ENCODE results near the gene DES.

DES gene

DNA sequence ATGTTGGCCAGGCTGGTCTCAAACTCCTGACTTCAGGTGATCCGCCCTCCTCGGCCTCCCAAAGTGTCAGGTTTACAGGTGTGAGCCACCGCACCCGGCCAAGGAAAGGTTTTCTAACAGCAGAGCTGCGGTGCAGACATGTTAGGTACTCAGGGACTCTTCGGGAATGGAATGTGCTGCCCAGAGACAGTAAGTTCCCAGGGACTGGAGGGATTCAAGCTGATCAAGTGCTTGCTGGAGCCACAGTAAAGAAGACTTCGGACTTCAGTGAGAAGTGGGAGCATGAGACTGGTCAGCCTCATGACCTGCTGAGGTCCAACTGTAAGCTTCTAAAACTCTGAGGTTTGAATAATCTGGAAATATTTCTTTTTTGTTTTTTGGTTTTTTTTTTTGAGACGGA is 7.8 kb upstream of the DES start:
- TF ChIP-seq, protein P1, sequence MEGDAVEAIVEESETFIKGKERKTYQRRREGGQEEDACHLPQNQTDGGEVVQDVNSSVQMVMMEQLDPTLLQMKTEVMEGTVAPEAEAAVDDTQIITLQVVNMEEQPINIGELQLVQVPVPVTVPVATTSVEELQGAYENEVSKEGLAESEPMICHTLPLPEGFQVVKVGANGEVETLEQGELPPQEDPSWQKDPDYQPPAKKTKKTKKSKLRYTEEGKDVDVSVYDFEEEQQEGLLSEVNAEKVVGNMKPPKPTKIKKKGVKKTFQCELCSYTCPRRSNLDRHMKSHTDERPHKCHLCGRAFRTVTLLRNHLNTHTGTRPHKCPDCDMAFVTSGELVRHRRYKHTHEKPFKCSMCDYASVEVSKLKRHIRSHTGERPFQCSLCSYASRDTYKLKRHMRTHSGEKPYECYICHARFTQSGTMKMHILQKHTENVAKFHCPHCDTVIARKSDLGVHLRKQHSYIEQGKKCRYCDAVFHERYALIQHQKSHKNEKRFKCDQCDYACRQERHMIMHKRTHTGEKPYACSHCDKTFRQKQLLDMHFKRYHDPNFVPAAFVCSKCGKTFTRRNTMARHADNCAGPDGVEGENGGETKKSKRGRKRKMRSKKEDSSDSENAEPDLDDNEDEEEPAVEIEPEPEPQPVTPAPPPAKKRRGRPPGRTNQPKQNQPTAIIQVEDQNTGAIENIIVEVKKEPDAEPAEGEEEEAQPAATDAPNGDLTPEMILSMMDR (IDR thresholded peaks at IDR 0.05; ENCODE audit: insufficient read depth, low read depth, low read length, missing control alignments) = no peak
- no peak overlapping the region for H3K4me3 ChIP-seq (ENCODE audit: low read depth, low read length)
- DNase-seq (ENCODE audit: low read depth) = no peak

DNA sequence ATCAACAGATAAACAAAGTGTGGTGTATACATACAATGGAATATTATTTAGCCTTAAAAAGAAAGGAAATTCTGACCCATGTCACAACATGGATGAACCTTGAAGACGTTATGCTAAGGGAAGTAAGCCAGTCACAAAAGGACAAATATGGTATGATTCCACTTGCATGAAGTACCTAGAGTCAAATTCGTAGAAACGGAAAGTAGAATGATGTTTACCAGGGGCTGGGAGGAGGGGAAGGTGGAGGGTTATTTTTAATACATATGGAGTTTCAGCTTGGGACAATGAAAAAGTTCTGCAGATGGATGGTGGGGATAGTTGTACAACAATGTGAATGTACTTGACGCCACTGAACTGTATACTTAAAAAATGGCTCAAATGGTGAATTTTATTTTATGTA is 3.3 kb upstream of the DES start:
- no peak for DNase-seq (ENCODE audit: low read depth)
- TF ChIP-seq, protein P1 (IDR thresholded peaks at IDR 0.05; ENCODE audit: insufficient read depth, low read depth, low read length, missing control alignments) = no peak
- no peak overlapping the region for H3K4me3 ChIP-seq (ENCODE audit: low read depth, low read length)

DNA sequence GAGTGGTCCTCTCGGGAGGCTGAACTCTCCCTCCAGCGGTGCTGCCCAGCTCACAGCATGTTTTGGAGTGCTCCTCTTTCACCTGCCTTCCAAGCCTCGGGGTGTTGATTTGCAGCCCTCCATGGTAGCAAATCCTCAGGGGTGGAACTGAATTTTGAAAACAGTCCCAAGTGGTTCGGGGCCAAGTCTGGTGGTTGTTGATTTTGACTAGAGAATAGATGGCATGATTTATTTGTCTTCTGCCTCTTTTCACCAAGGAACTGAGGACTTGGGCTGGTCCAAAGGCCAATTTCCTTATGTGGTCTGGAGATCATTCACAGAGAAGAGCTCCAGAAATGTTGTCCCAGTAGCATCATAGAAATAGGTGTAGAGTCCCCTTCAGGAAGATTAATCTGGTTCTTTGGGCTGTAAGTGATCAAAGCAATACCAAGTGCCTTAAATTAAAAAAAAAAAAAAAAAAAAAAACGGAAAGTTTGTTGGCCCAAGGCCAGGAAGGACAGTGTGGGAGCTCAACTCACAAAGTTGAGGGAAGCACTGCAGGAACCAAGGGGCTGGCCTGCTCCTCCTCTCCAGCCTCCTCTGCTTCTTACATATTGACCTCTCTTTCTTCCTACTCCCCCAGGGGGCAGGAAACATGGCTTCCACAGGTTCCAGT is 2.5 kb upstream of the DES start:
- no peak overlapping the region for H3K4me3 ChIP-seq (ENCODE audit: low read depth, low read length)
- no peak for DNase-seq (ENCODE audit: low read depth)
- TF ChIP-seq, protein P1 (IDR thresholded peaks at IDR 0.05; ENCODE audit: insufficient read depth, low read depth, low read length, missing control alignments) = no peak

DNA sequence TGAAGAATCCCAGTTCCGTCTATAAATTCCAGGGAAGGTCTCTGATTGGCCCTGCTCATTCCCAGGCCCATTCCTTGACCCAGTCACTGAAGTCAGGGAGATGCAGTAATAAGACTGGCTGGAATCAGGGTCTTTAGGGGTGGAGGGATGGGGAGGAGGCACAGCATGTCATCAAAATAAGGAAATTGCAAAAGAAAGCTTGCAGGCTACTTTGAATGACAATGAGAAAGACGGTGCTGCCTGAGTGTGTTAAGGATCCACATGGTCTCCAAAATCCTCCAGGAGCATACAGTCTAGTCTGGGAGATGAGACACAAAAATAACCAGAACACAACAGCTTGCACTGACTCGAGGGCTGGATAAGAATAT is 2.0 kb upstream of the DES start:
- DNase-seq (ENCODE audit: low read depth) = no peak
- TF ChIP-seq, protein P1 (IDR thresholded peaks at IDR 0.05; ENCODE audit: insufficient read depth, low read depth, low read length, missing control alignments) = no peak
- H3K4me3 ChIP-seq (ENCODE audit: low read depth, low read length) = no peak overlapping the region

DNA sequence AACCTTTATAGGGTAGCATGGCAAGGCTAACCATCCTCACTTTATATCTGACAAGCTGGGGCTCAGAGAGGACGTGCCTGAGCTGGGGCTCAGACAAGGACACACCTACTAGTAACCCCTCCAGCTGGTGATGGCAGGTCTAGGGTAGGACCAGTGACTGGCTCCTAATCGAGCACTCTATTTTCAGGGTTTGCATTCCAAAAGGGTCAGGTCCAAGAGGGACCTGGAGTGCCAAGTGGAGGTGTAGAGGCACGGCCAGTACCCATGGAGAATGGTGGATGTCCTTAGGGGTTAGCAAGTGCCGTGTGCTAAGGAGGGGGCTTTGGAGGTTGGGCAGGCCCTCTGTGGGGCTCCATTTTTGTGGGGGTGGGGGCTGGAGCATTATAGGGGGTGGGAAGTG is 1.2 kb upstream of the DES start:
- TF ChIP-seq, protein P1 (IDR thresholded peaks at IDR 0.05; ENCODE audit: insufficient read depth, low read depth, low read length, missing control alignments) = no peak
- H3K4me3 ChIP-seq (ENCODE audit: low read depth, low read length) = no peak overlapping the region
- DNase-seq (ENCODE audit: low read depth) = no peak

DNA sequence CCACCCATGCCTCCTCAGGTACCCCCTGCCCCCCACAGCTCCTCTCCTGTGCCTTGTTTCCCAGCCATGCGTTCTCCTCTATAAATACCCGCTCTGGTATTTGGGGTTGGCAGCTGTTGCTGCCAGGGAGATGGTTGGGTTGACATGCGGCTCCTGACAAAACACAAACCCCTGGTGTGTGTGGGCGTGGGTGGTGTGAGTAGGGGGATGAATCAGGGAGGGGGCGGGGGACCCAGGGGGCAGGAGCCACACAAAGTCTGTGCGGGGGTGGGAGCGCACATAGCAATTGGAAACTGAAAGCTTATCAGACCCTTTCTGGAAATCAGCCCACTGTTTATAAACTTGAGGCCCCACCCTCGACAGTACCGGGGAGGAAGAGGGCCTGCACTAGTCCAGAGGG is 803 bp upstream of the DES start:
- DNase-seq (ENCODE audit: low read depth) = no peak
- TF ChIP-seq, protein P1 (IDR thresholded peaks at IDR 0.05; ENCODE audit: insufficient read depth, low read depth, low read length, missing control alignments) = no peak
- H3K4me3 ChIP-seq (ENCODE audit: low read depth, low read length) = no peak overlapping the region

DNA sequence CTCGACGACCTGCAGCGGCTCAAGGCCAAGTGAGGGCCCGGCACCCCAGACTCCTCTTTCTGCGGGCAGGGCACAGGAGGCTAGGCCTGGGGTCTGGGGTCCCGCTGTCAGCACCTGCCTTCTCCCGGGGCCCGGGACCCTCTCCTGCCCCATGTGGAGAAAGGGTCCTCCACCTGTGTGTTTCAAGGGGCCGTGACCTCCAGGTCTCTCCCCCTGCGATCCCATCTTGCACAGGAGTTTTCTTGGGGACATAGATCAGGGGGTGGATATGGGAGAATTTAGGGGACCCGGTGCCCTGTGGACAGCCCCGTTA is 791 bp downstream of the DES start:
- no peak overlapping the region for H3K4me3 ChIP-seq (ENCODE audit: low read depth, low read length)
- no peak for DNase-seq (ENCODE audit: low read depth)
- TF ChIP-seq, protein P1 (IDR thresholded peaks at IDR 0.05; ENCODE audit: insufficient read depth, low read depth, low read length, missing control alignments) = no peak

Measured in GM12865 (cell line).